BLaER1 (cell line): ENCODE measurements around the gene GPR152.
"Not testable (repeated sequence)": the region's sequence is repeated elsewhere in the genome, so short reads cannot be mapped to it uniquely, and the experiment has no call there.

Experiments used
- H3K27ac ChIP-seq: shearing (Covaris generic); formaldehyde crosslinking; 2 replicates; pipeline ENCODE4 v1.8.1; 2022
- H3K27me3 ChIP-seq: shearing (Covaris generic); formaldehyde crosslinking; 2 replicates; pipeline ENCODE4 v1.8.1; 2022
- H3K36me3 ChIP-seq: shearing (Covaris generic); formaldehyde crosslinking; 2 replicates; pipeline ENCODE4 v1.8.1; 2022
- H3K4me1 ChIP-seq: shearing (Covaris generic); formaldehyde crosslinking; 2 replicates; pipeline ENCODE4 v1.8.1; 2022
- H3K4me2 ChIP-seq: shearing (Covaris generic); formaldehyde crosslinking; 2 replicates; pipeline ENCODE4 v1.8.1; 2022
- H3K4me3 ChIP-seq: shearing (Covaris generic); formaldehyde crosslinking; 2 replicates; pipeline ENCODE4 v1.8.1; 2022
- H3K9ac ChIP-seq: shearing (Covaris generic); formaldehyde crosslinking; 2 replicates; pipeline ENCODE4 v1.8.1; 2022
- H3K9me3 ChIP-seq: shearing (Covaris generic); formaldehyde crosslinking; 2 replicates; pipeline ENCODE4 v1.8.1; 2022
- H4K20me1 ChIP-seq: shearing (Covaris generic); formaldehyde crosslinking; 2 replicates; pipeline ENCODE4 v1.8.1; 2022
- Cebpa-rat ChIP-seq: shearing (Covaris generic); IDR thresholded peaks from 2 replicates; pipeline ENCODE4 v1.8.1; 2022

The GPR152 gene

DNA sequence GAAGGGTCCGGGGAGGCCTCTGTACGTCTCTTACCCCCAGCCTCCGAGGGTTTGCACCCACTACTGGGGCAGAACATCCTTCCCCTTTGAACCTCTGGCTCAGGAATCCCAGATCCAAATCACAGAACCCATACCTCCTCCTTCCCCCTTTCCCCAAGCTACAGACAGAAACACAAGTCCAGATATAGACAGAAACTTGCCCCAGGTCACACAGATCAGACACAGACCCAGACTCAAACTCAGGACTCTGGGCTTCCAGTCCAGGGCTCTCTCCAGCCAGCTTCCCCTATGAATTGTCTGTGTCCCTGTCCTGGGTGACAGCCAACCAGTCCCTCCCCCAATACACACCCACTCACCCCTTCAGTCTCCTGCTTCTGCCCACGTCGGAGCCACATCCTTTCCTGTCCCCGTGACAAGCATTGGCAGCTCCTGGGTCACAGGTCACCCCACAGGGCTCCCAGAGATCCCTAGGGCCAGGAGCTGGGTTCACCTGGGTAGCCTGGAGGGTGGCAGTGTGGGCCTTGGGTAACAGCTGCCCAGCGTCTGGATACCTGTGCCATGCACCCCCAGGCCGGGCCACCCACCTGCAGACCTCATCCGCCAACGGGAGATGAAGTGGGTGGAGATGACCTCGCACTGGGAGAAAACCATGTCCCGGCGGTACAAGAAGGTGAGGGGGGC lies 47.9 kb downstream of the GPR152 start:
- peaks cover 20% of the 10 kb centered on the region for H3K36me3 ChIP-seq
- H4K20me1 ChIP-seq = peaks cover 17% of the 10 kb centered on the region
- H3K4me1 ChIP-seq = peaks cover 91% of the 10 kb centered on the region

GRCh38 chr11:67403085-67403484 lies 49.4 kb downstream of the GPR152 start:
- Histone ChIP-seq H3K27ac (peak overlapping the region; percentile 97), H3K4me3 (peak overlapping the region; percentile 70), H3K4me1 (peaks cover 91% of the 10 kb centered on the region), H3K4me2 (peak overlapping the region; percentile 100), H3K36me3 (peaks cover 35% of the 10 kb centered on the region), H3K9ac (peak overlapping the region; percentile 87), H4K20me1 (peaks cover 33% of the 10 kb centered on the region)
- not testable (repeated sequence) for H3K9me3 ChIP-seq, H3K27me3 ChIP-seq

More for the DNA sequence above, 47.9 kb downstream of the GPR152 start:
- Histone ChIP-seq H3K9me3 (no peaks in the 10 kb centered on the region), H3K4me3 (peak overlapping the region; percentile 70), H3K27ac (peak overlapping the region; percentile 97), H3K4me2 (peak overlapping the region; percentile 100), H3K27me3 (no peaks in the 10 kb centered on the region), H3K9ac (peak overlapping the region; percentile 87)
- TF ChIP-seq Cebpa-rat = no peak

GRCh38 chr11:67402192-67402839 lies 50.2 kb downstream of the GPR152 start:
- Histone ChIP-seq H3K4me1 (peaks cover 91% of the 10 kb centered on the region), H4K20me1 (peaks cover 41% of the 10 kb centered on the region), H3K4me3 (peak overlapping the region; percentile 62), H3K36me3 (peaks cover 43% of the 10 kb centered on the region), H3K27ac (peak overlapping the region; percentile 97), H3K9ac (peak overlapping the region; percentile 87), H3K4me2 (peak overlapping the region; percentile 100)
- not testable (repeated sequence) for H3K27me3 ChIP-seq, H3K9me3 ChIP-seq

GRCh38 chr11:67401495-67402191 lies 50.9 kb downstream of the GPR152 start, which contains the start of gene PPP1CA:
PPP1CA (minus strand) TSS chr11:67401858; CDS start chr11:67401782, 76 bp downstream.
- Histone ChIP-seq H3K27ac (peak within 1 kb of the TSS; percentile 99), H3K4me2 (peak within 1 kb of the TSS; percentile 100), H3K9me3 (no peaks in the 10 kb centered on the region), H3K36me3 (peaks cover 48% of the 10 kb centered on the region), H3K4me1 (peaks cover 91% of the 10 kb centered on the region), H3K4me3 (peak within 1 kb of the TSS; percentile 97), H4K20me1 (peaks cover 47% of the 10 kb centered on the region), H3K9ac (peak within 1 kb of the TSS; percentile 96), H3K27me3 (no peaks in the 10 kb centered on the region)
- TF ChIP-seq Cebpa-rat = no peak
